Psoas muscle (tissue), 8 donors: Measurements from ENCODE around the gene USP48. TPM values are rescaled to one million over a fixed set of nuclear protein-coding genes. Genes with fewer than 3 reads are reported as not detected.
"Not testable (repeated sequence)": the region's sequence is repeated elsewhere in the genome, so short reads cannot be mapped to it uniquely, and the experiment has no call there.

Experiments used
- ATAC-seq, 4 donors: fragments of 200-7000 bp; cut with Tn5 transposase; one replicate each; pipeline ENCODE4 v1.9.1; 2020; ENCODE audit warnings: moderate library complexity in 3 of 4, mild to moderate bottlenecking in 2 of 4
- DNase-seq, 2 donors: peaks; one replicate each; pipeline ENCODE4 v3.0.0-alpha.2; 2020
- H3K27ac ChIP-seq: fragments of 200-600 bp; one replicate; pipeline ENCODE4 v1.8.0; 2022
- H3K27me3 ChIP-seq, 3 donors: fragments of 200-600 bp in 1 of 3; one replicate each; pipeline versions ENCODE4 v1.6.1 to v1.8.0; 2013 to 2022; ENCODE audit warnings: low read length in 2 of 3, mild to moderate bottlenecking in 2 of 3, moderate library complexity in 1 of 3; ENCODE audit not compliant: insufficient read depth in 3 of 3
- H3K36me3 ChIP-seq, 2 donors: fragments of 200-600 bp in 1 of 2; one replicate each; pipeline versions ENCODE4 v1.6.1 to v1.8.0; 2013 to 2022; ENCODE audit warnings: low read depth in 1 of 2, mild to moderate bottlenecking in 1 of 2, moderate library complexity in 1 of 2; ENCODE audit not compliant: insufficient read depth in 1 of 2
- H3K4me1 ChIP-seq: fragments of 200-600 bp; one replicate; pipeline ENCODE4 v1.8.0; 2022
- H3K4me3 ChIP-seq: fragments of 200-600 bp; one replicate; pipeline ENCODE4 v1.8.0; 2022; ENCODE audit warnings: mild to moderate bottlenecking
- H3K9me3 ChIP-seq: fragments of 200-600 bp; one replicate; pipeline ENCODE4 v1.8.0; 2022
- WGBS, 3 donors: extraction: QIAGEN DNeasy Blood & Tissue Kit; methylation state at CpG; one replicate each; pipeline versions ENCODE4 v1.1.6 to v1.1.7; 2013; 5-methylcytosine and 5-hydroxymethylcytosine counted together
- intact Hi-C, 2 donors: fragments of 100-400 bp; cut with DNase I; formaldehyde crosslinking; loops; one replicate each; pipeline versions ENCODE4 v1.11.0 to v1.14.2; 2022
- polyA plus RNA-seq, 3 donors: library from polyadenylated mRNA; stranded (reverse); fragments of 200-250 nt; gene quantifications; one replicate each; pipeline ENCODE4 v1.2.3, GENCODE V29; 2013
- total RNA-seq, 4 donors: library from RNA; stranded (reverse); fragmentation: NEBNext Ultra II Directional in 2 of 4; extraction: Animal tissue kit (Norgen Biotek cat#: 25700) in 2 of 4; gene quantifications; one replicate each; pipeline versions ENCODE4 v1.2.1 to v1.2.4, GENCODE V29; 2021 to 2023
- TF ChIP-seq, protein P1 (sequence below): fragments of 200-600 bp; IDR thresholded peaks from one replicate; pipeline ENCODE4 v1.8.0; 2022; ENCODE audit warnings: antibody characterized with exemption
- donor health status: healthy with polysubstance abuse.
- donor health status: DM: no; HTN: no; CAD: no; lungs with moderate emphysema.
- donor health status: Bipolar disorder and iron deficiency.
- donor health status: healthy.
- donor health status: DM: yes; HTN: yes; CAD: no.
- donor health status: DM: no; HTN: no; CAD: no.
- donor health status: DM: no; HTN: no; CAD: no.
- donor health status: DM: yes; HTN: yes; CAD: no.

Gene USP48
- total and polyA plus RNA-seq, 7 donors = 9.7 to 35.9 (median 20.3) TPM

DNA sequence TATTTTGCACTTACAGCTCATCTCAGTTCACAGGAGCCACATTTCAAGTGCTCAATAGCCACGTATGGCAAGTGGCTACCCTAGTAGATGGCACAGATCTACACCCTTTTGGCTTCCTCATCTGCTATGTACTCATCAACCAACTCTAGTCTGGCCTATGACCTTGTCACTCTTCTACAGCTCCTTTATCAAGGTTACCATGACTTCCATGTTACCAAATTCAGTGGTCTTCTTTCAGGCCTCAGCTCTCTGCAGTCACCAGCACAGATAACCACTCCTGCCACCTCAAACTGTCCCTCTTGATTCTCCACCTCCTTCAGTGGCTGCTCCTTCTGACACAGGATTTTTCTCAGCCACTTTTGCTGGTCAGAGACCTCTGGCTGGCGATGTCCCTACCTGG lies 11.7 kb upstream of the USP48 start:
- Histone ChIP-seq H3K27ac (no peak overlapping the region), H3K4me1 (no peaks in the 10 kb centered on the region), H3K4me3 (no peak overlapping the region), H3K27me3 (no peaks in the 10 kb centered on the region), H3K36me3 (no peaks in the 10 kb centered on the region), H3K9me3 (peaks cover 6% of the 10 kb centered on the region)
- intact Hi-C loops = no loop called here
- DNase-seq = no peak
- 85 to 87% (median 85%) methylated on average over 2 of the region's 2 CpGs for WGBS, 3 donors
- ATAC-seq = no peak
- TF ChIP-seq, protein P1, sequence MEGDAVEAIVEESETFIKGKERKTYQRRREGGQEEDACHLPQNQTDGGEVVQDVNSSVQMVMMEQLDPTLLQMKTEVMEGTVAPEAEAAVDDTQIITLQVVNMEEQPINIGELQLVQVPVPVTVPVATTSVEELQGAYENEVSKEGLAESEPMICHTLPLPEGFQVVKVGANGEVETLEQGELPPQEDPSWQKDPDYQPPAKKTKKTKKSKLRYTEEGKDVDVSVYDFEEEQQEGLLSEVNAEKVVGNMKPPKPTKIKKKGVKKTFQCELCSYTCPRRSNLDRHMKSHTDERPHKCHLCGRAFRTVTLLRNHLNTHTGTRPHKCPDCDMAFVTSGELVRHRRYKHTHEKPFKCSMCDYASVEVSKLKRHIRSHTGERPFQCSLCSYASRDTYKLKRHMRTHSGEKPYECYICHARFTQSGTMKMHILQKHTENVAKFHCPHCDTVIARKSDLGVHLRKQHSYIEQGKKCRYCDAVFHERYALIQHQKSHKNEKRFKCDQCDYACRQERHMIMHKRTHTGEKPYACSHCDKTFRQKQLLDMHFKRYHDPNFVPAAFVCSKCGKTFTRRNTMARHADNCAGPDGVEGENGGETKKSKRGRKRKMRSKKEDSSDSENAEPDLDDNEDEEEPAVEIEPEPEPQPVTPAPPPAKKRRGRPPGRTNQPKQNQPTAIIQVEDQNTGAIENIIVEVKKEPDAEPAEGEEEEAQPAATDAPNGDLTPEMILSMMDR = no peak

DNA sequence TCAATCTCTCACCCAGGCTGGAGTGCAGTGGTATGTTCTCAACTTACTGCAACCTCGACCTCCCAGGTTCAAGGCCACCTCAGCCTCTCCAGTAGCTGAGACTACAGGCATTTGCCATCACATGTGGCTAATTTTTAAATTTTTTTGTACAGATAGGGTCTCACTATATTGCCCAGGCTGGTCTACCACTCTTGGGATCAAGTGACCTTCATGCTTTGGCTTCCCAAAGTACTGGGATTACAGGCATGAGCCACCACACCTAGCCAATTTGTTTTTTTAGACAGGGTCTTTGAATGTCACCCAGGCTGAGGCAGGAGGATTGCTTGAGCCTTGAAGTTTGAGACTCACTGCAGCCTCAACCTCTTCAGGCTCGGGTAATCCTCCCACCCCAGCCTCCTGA lies 10.2 kb upstream of the USP48 start:
- H3K4me3 ChIP-seq = no peak overlapping the region
- no peak overlapping the region for H3K27ac ChIP-seq
- no peaks in the 10 kb centered on the region for H3K4me1 ChIP-seq
- intact Hi-C loops = no loop called here
- TF ChIP-seq, protein P1 = no peak
- no peak for ATAC-seq
- H3K27me3 ChIP-seq = no peaks in the 10 kb centered on the region
- peaks cover 6% of the 10 kb centered on the region for H3K9me3 ChIP-seq
- no peak for DNase-seq
- WGBS, 3 donors = 68 to 82% (median 78%) methylated on average over 2 of the region's 2 CpGs
- H3K36me3 ChIP-seq = no peaks in the 10 kb centered on the region

DNA sequence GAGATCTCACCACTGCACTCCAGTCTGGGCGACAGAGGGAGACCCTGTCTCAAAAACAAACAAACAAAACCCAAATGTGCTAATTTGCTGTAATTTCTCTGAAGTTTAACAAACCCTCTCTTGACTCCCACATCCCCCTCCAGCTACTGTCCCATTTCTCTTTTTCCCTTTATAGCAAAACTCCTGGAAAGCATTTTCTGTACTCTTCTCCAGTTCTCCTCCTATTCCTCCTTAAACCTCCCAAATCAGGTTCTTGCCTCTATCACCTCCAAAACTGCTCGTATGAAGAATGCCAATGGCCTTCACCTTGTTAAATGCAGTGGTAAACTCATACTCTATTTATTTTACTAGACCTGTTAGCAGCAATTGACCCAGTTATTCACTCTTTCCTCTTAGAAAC lies 3.7 kb upstream of the USP48 start:
- DNase-seq = no peak
- H3K4me3 ChIP-seq = no peak overlapping the region
- ATAC-seq = no peak
- no peak overlapping the region for H3K27ac ChIP-seq
- H3K27me3 ChIP-seq = no peaks in the 10 kb centered on the region
- H3K4me1 ChIP-seq = peaks cover 2% of the 10 kb centered on the region
- no peaks in the 10 kb centered on the region for H3K9me3 ChIP-seq
- intact Hi-C loops = no loop called here
- 72 to 80% (median 76%) methylated on average over 2 of the region's 2 CpGs for WGBS, 3 donors
- TF ChIP-seq, protein P1 = no peak
- H3K36me3 ChIP-seq = no peaks in the 10 kb centered on the region

DNA sequence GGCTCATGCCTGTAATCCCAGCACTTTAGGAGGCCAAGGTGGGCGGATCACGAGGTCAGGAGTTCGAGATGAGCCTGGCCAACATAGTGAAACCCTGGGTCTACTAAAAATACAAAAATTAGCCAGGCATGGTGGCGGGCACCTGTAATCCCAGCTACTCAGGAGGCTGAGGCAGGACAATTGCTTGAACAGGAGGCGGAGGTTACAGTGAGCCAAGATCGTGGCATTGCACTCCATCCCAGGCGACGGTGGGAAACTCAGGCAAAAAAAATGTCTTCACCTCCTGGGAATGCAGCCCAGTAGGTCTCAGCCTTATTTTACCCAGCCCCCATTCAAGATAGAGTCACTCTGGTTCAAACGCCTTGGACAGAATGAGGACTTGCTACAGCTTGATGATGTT lies 2.8 kb upstream of the USP48 start:
- DNase-seq, H3K9me3 ChIP-seq, H3K27ac ChIP-seq, H3K4me3 ChIP-seq, H3K36me3 ChIP-seq, ATAC-seq, H3K27me3 ChIP-seq, H3K4me1 ChIP-seq, intact Hi-C loops: not testable (repeated sequence)
- 82 to 93% (median 87%) methylated on average over 9 of the region's 9 CpGs for WGBS, 3 donors

DNA sequence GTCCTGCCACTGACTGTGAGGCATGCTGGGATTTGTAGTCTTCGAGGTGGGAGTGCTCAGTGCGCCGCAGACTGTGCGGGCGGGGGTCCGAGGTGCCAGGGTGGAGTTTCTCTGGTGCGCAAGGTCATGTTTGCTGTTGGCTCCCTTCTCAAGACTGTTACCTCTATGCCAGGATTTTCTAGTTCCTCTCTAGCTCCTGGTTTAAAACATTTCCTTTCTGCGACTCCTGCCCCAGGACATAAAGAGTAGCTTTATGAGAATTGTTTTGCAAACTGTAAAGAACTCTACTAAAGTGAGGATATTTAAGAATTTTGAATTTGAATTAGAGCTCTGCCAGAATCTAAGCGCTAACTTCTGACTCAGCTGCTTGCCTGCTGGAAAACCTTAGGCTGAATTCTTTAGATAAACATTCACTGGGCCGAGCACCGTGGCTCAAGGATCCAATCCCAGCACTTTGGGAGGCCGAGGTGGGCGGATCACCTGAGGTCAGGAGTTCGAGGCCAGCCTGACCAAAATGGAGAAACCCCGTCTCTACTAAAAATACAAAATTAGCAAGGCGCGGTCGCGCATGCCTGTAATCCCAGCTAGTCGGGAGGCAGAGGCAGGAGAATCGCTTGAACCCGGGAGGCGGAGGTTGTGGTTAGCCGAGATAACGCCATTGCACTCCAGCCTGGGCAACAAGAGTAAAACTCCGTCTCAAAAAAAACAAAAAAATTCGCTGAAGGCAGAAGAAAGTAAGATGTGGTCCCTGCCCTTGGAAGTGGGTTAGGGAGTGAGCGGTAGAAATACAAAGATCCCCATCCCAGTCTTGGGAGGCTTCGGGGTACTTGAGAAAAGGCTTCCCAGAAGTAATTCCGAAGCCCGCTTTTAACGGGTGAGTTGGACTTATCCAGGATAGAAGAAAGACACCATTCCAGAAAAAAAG lies 992 bp upstream of the USP48 start:
- H3K27ac ChIP-seq = peak overlapping the region; percentile 100
- WGBS, 3 donors = 58% methylated on average over 32 of the region's 32 CpGs
- H3K27me3 ChIP-seq = no peaks in the 10 kb centered on the region
- TF ChIP-seq, protein P1 = no peak
- ATAC-seq = no peak
- H3K9me3 ChIP-seq = no peaks in the 10 kb centered on the region
- intact Hi-C loops = no loop called here
- peaks cover 8% of the 10 kb centered on the region for H3K4me1 ChIP-seq
- DNase-seq = peak in 1 of 2 donors; percentile 17
- no peaks in the 10 kb centered on the region for H3K36me3 ChIP-seq
- H3K4me3 ChIP-seq = peak overlapping the region; percentile 82
